HG03354 (cell line): ENCODE measurements around the gene ACOT4.
"Not testable (repeated sequence)": the region's sequence is repeated elsewhere in the genome, so short reads cannot be mapped to it uniquely, and the experiment has no call there.

ENCODE experiments used
- ATAC-seq: cut with Tn5 transposase; IDR thresholded peaks from one replicate; pipeline ENCODE4 v1.9.1; 2021; ENCODE audit warnings: mild to moderate bottlenecking; ENCODE audit not compliant: unreplicated experiment, poor library complexity, severe bottlenecking

The ACOT4 gene

GRCh38 chr14:73574251-73574650, 17.4 kb upstream of the ACOT4 start:
- not testable (repeated sequence) for ATAC-seq

- no peak for ATAC-seq
Observed at GRCh38 chr14:73576391-73576790, 15.3 kb upstream of the ACOT4 start.

GRCh38 chr14:73577214-73577613, 14.5 kb upstream of the ACOT4 start:
- ATAC-seq = not testable (repeated sequence)

- ATAC-seq = not testable (repeated sequence)
Observed at GRCh38 chr14:73582102-73582979, 9.3 kb upstream of the ACOT4 start.

- ATAC-seq = no peak
Observed at GRCh38 chr14:73588695-73589094, 3.0 kb upstream of the ACOT4 start.

GRCh38 chr14:73589116-73589515, 2.6 kb upstream of the ACOT4 start:
- no peak for ATAC-seq

- ATAC-seq = not testable (repeated sequence)
Observed at GRCh38 chr14:73590673-73591004, 1.0 kb upstream of the ACOT4 start.

GRCh38 chr14:73594491-73594890, 2.8 kb downstream of the ACOT4 start:
- ATAC-seq = no peak

GRCh38 chr14:73599499-73599898, 7.8 kb downstream of the ACOT4 start:
- no peak for ATAC-seq

- ATAC-seq = no peak
Observed at GRCh38 chr14:73602994-73603393, 11.3 kb downstream of the ACOT4 start.

- ATAC-seq = no peak
Observed at GRCh38 chr14:73606271-73606670, 14.6 kb downstream of the ACOT4 start.

- ATAC-seq = no peak
Observed at GRCh38 chr14:73607241-73607640, 15.6 kb downstream of the ACOT4 start.

- no peak for ATAC-seq
Observed at GRCh38 chr14:73610687-73611086, 19.0 kb downstream of the ACOT4 start.

GRCh38 chr14:73612339-73613045, 20.8 kb downstream of the ACOT4 start, which contains the start of gene ACOT6:
TSS of gene ACOT6 (plus strand) at chr14:73612517. CDS start at chr14:73612572, 55 bp downstream.
- ATAC-seq = peak; percentile 79

GRCh38 chr14:73613046-73613383, 21.3 kb downstream of the ACOT4 start:
- peak; percentile 7 for ATAC-seq

GRCh38 chr14:73613419-73613963, 21.8 kb downstream of the ACOT4 start:
- ATAC-seq = no peak

GRCh38 chr14:73616831-73617230, 25.2 kb downstream of the ACOT4 start:
- no peak for ATAC-seq

GRCh38 chr14:73619524-73619923, 27.9 kb downstream of the ACOT4 start:
- ATAC-seq = no peak

GRCh38 chr14:73620268-73620667, 28.6 kb downstream of the ACOT4 start:
- no peak for ATAC-seq

- no peak for ATAC-seq
Observed at GRCh38 chr14:73623504-73624054, 31.9 kb downstream of the ACOT4 start.

- no peak for ATAC-seq
Observed at GRCh38 chr14:73625706-73626105, 34.0 kb downstream of the ACOT4 start.
